HEK293 (cell line): Measurements from ENCODE around the gene SYNPO.

Experiments
- CTCF ChIA-PET: fragments of 350-600 bp; formaldehyde crosslinking; extraction: SDS; loops from one replicate; lab custom pipeline; 2021; ENCODE audit warnings: antibody characterized with exemption; lab: Yijun Ruan, JAX
- POLR2A ChIA-PET: fragments of 300-600 bp; formaldehyde crosslinking; extraction: SDS; loops from one replicate; lab custom pipeline; 2020; ENCODE audit warnings: antibody characterized with exemption, inconsistent platforms; lab: Yijun Ruan, JAX
- H3K27ac ChIP-seq: fragments of 200-500 bp; sonication (Bioruptor generic); 2 replicates; pipeline ENCODE4 v1.5.1; 2014; ENCODE audit warnings: low read depth, low read length, control low read depth, inconsistent platforms; ENCODE audit errors: extremely low read depth
- H3K36me3 ChIP-seq, 2 experiments: fragments of 200-500 bp in 1 of 2; sonication (Bioruptor generic) in 1 of 2; 1 replicate in 1 of 2; 2 replicates in 1 of 2; pipeline ENCODE4 v1.5.1; 2014 to 2017; ENCODE audit warnings: inconsistent platforms in 2 of 2, low read length in 2 of 2; ENCODE audit not compliant: control insufficient read depth in 2 of 2, insufficient read depth in 1 of 2
- H3K4me1 ChIP-seq: fragments of 200-500 bp; sonication (Bioruptor generic); 2 replicates; pipeline ENCODE4 v1.5.1; 2014; ENCODE audit warnings: mild to moderate bottlenecking, low read length, inconsistent platforms; ENCODE audit not compliant: control insufficient read depth, insufficient read depth
- H3K4me3 ChIP-seq: 2 replicates; pipeline ENCODE4 v1.5.1; 2011; ENCODE audit warnings: low read depth, mild to moderate bottlenecking, control low read depth, low read length, moderate library complexity
- H3K9me3 ChIP-seq: fragments of 200-500 bp; sonication (Bioruptor generic); 2 replicates; pipeline ENCODE4 v1.5.1; 2014; ENCODE audit warnings: low read depth, low read length, inconsistent platforms; ENCODE audit not compliant: control insufficient read depth, insufficient read depth
- GLIS1 ChIP-seq: fragments of 450-650 bp; formaldehyde crosslinking; IDR thresholded peaks from 2 replicates; pipeline ENCODE4 v1.5.1; 2016; ENCODE audit warnings: missing biosample characterization, missing genetic modification characterization
- GLIS2 ChIP-seq: fragments of 450-650 bp; formaldehyde crosslinking; IDR thresholded peaks from 2 replicates; pipeline ENCODE4 v1.5.1; 2016; ENCODE audit warnings: missing biosample characterization, missing genetic modification characterization
- HOXC10 ChIP-seq: sonication (generic); formaldehyde crosslinking; IDR thresholded peaks from 2 replicates; pipeline ENCODE4 v1.8.1; 2023; ENCODE audit warnings: mild to moderate bottlenecking, missing genetic modification reagents
- KLF10 ChIP-seq: fragments of 450-650 bp; IDR thresholded peaks from 2 replicates; pipeline ENCODE4 v1.5.1; 2018; ENCODE audit warnings: missing biosample characterization, mild to moderate bottlenecking, missing genetic modification characterization
- MZF1 ChIP-seq: fragments of 450-650 bp; formaldehyde crosslinking; IDR thresholded peaks from 2 replicates; pipeline ENCODE4 v1.5.1; 2017; ENCODE audit warnings: missing biosample characterization, missing genetic modification characterization, borderline replicate concordance
- ZBTB20 ChIP-seq: fragments of 450-650 bp; formaldehyde crosslinking; IDR thresholded peaks from 2 replicates; pipeline ENCODE4 v1.5.1; 2016; ENCODE audit warnings: missing biosample characterization, missing genetic modification characterization
- ZFHX2 ChIP-seq: fragments of 450-650 bp; formaldehyde crosslinking; conservative IDR thresholded peaks from 2 replicates; pipeline ENCODE4 v1.5.1; 2016; ENCODE audit warnings: missing biosample characterization, missing genetic modification characterization
- ZNF114 ChIP-seq: fragments of 450-650 bp; formaldehyde crosslinking; IDR thresholded peaks from 2 replicates; pipeline ENCODE4 v1.5.0; 2017; ENCODE audit warnings: missing biosample characterization, missing genetic modification characterization
- ZNF157 ChIP-seq: fragments of 450-650 bp; formaldehyde crosslinking; IDR thresholded peaks from 2 replicates; pipeline ENCODE4 v1.5.1; 2016; ENCODE audit warnings: missing biosample characterization, missing genetic modification characterization
- ZNF302 ChIP-seq: fragments of 450-650 bp; formaldehyde crosslinking; IDR thresholded peaks from 2 replicates; pipeline ENCODE4 v1.5.1; 2016; ENCODE audit warnings: missing biosample characterization, missing genetic modification characterization, low read depth
- ZNF324 ChIP-seq: fragments of 450-650 bp; formaldehyde crosslinking; IDR thresholded peaks from 2 replicates; pipeline ENCODE4 v1.5.1; 2016; ENCODE audit warnings: missing biosample characterization, missing genetic modification characterization
- ZNF37A ChIP-seq: fragments of 450-650 bp; IDR thresholded peaks from 2 replicates; pipeline ENCODE4 v1.5.1; 2018; ENCODE audit warnings: missing biosample characterization, missing genetic modification characterization
- ZNF521 ChIP-seq: fragments of 450-650 bp; formaldehyde crosslinking; IDR thresholded peaks from 2 replicates; pipeline ENCODE4 v1.5.1; 2017; ENCODE audit warnings: missing biosample characterization, mild to moderate bottlenecking, missing genetic modification characterization
- ZNF549 ChIP-seq: fragments of 450-650 bp; IDR thresholded peaks from 2 replicates; pipeline ENCODE4 v1.5.1; 2018; ENCODE audit warnings: missing biosample characterization, missing genetic modification characterization, mild to moderate bottlenecking, inconsistent platforms, moderate library complexity
- ZNF558 ChIP-seq: fragments of 450-650 bp; formaldehyde crosslinking; IDR thresholded peaks from 2 replicates; pipeline ENCODE4 v1.5.1; 2016; ENCODE audit warnings: missing biosample characterization, missing genetic modification characterization
- ZNF621 ChIP-seq: fragments of 450-650 bp; formaldehyde crosslinking; IDR thresholded peaks from 2 replicates; pipeline ENCODE4 v1.5.1; 2017; ENCODE audit warnings: missing biosample characterization, missing genetic modification characterization
- ZNF664 ChIP-seq: fragments of 450-650 bp; formaldehyde crosslinking; IDR thresholded peaks from 2 replicates; pipeline ENCODE4 v1.5.1; 2016; ENCODE audit warnings: missing biosample characterization, missing genetic modification characterization
- ZNF701 ChIP-seq: fragments of 450-650 bp; formaldehyde crosslinking; IDR thresholded peaks from 2 replicates; pipeline ENCODE4 v1.5.1; 2016; ENCODE audit warnings: missing biosample characterization, missing genetic modification characterization
- ZNF843 ChIP-seq: fragments of 450-650 bp; formaldehyde crosslinking; IDR thresholded peaks from 2 replicates; pipeline ENCODE4 v1.5.1; 2016; ENCODE audit warnings: missing biosample characterization, missing genetic modification characterization
- TF ChIP-seq, protein P1 (sequence below): fragments of 450-650 bp; IDR thresholded peaks from 2 replicates; pipeline ENCODE4 v1.5.1; 2018; ENCODE audit warnings: missing biosample characterization, mild to moderate bottlenecking, missing genetic modification characterization
- TF ChIP-seq, protein P2 (sequence below): fragments of 450-650 bp; formaldehyde crosslinking; IDR thresholded peaks from 2 replicates; pipeline ENCODE4 v1.5.1; 2016; ENCODE audit warnings: missing biosample characterization, missing genetic modification characterization, low read depth

SYNPO gene

DNA sequence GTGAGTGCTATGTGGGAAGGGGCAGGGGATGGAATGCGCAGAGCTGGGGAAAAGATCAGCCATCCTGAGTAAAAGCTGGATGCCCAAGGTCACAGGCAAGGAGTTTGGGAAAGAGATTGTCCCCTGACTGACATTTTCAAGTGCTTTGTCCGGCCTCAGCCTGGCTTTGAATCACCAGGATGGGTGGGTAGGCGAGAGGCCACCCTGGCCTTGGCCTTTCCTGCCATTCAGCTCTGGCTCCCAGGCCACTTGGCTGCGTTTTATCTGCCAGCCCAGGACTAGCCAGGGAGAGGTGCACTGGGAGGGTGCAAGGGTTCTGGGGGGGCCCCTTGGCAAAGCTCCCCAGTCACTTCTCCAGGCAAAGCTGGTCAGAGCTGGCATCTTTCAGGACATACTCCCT lies 37.4 kb upstream of the SYNPO start (continued):
- no peak for TF ChIP-seq ZNF114
- TF ChIP-seq ZNF558 (tag by site-specific recombination), result no peak
- TF ChIP-seq ZNF521 (tag by site-specific recombination), result no peak
- TF ChIP-seq KLF10 (tag by site-specific recombination), result no peak
- no peak for TF ChIP-seq ZNF621 (tag by site-specific recombination)
- TF ChIP-seq ZNF324, result no peak

DNA sequence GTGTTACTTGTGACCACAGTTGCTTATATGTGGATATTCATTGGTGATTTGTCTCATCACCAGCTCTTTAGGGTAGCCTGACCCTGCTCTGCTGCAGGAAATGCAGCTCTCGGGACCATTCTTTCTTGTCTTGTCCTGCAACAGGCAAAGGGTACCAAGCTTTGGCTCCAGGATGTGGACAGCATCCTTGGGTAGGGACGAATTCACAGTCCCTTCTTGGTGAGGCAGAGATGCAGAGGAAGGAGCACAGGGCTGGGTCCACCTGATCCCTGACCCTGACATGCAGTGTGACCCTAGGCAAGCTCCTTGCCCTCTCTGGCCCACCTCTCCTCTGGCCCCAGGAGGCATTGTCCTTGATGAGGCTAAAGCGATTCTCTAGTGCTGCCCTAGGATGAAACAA lies 37.0 kb upstream of the SYNPO start:
- no peak overlapping the region for H3K4me3 ChIP-seq
- no peaks in the 10 kb centered on the region for H3K36me3 ChIP-seq
- TF ChIP-seq MZF1 (tag by site-specific recombination) (no peak), ZNF302 (tag by site-specific recombination) (no peak), ZBTB20 (tag by site-specific recombination) (no peak), HOXC10 (CRISPR knock-in tag) (no peak), ZNF157 (tag by site-specific recombination) (no peak)
- TF ChIP-seq, protein P1, sequence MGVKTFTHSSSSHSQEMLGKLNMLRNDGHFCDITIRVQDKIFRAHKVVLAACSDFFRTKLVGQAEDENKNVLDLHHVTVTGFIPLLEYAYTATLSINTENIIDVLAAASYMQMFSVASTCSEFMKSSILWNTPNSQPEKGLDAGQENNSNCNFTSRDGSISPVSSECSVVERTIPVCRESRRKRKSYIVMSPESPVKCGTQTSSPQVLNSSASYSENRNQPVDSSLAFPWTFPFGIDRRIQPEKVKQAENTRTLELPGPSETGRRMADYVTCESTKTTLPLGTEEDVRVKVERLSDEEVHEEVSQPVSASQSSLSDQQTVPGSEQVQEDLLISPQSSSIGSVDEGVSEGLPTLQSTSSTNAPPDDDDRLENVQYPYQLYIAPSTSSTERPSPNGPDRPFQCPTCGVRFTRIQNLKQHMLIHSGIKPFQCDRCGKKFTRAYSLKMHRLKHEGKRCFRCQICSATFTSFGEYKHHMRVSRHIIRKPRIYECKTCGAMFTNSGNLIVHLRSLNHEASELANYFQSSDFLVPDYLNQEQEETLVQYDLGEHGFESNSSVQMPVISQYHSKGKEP, result no peak
- POLR2A ChIA-PET, result interaction anchor here (0.7 kb wide), 1 partner anchor 54 kb away, joined by 3 read pairs; no protein-coding TSS in a partner anchor
- CTCF ChIA-PET, result interaction anchor here (0.7 to 1.5 kb wide), 5 partner anchors 9 to 30 kb away, joined by 3 to 5 read pairs (median 3); no protein-coding TSS in a partner anchor
- no peak overlapping the region for H3K27ac ChIP-seq
- H3K9me3 ChIP-seq, result no peaks in the 10 kb centered on the region
- no peaks in the 10 kb centered on the region; the same call in 1 of the 2 replicates for H3K4me1 ChIP-seq

DNA sequence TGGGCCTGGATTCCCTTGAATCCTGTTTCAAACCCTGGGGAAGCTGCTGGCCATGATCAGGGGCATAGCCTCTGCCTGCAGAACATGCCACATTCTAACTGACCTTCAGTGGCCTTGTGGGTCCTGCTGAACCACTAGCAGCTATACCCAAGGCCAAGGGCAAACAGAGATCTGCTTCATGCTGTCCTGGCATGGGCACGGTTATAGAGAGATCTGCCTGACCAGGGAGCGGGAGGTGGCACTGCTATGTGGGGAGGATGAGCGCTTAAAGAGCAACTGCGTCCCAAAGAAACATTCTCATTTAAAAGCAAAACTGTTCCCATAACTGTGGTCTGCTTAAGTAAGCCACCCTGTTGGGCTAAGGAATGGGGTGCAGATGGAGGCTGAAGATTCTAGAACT lies 36.5 kb upstream of the SYNPO start:
- Histone ChIP-seq H3K4me3 (no peak overlapping the region), H3K27ac (no peak overlapping the region), H3K4me1 (no peaks in the 10 kb centered on the region; the same call in 1 of the 2 replicates), H3K9me3 (no peaks in the 10 kb centered on the region), H3K36me3 (no peaks in the 10 kb centered on the region)
- TF ChIP-seq ZNF701 (tag by site-specific recombination) (no peak), ZNF37A (tag by site-specific recombination) (no peak), ZFHX2 (no peak), ZNF843 (tag by site-specific recombination) (no peak), GLIS1 (tag by site-specific recombination) (no peak), ZNF549 (tag by site-specific recombination) (no peak), GLIS2 (tag by site-specific recombination) (no peak), ZNF664 (tag by site-specific recombination) (no peak)
- TF ChIP-seq, protein P2, sequence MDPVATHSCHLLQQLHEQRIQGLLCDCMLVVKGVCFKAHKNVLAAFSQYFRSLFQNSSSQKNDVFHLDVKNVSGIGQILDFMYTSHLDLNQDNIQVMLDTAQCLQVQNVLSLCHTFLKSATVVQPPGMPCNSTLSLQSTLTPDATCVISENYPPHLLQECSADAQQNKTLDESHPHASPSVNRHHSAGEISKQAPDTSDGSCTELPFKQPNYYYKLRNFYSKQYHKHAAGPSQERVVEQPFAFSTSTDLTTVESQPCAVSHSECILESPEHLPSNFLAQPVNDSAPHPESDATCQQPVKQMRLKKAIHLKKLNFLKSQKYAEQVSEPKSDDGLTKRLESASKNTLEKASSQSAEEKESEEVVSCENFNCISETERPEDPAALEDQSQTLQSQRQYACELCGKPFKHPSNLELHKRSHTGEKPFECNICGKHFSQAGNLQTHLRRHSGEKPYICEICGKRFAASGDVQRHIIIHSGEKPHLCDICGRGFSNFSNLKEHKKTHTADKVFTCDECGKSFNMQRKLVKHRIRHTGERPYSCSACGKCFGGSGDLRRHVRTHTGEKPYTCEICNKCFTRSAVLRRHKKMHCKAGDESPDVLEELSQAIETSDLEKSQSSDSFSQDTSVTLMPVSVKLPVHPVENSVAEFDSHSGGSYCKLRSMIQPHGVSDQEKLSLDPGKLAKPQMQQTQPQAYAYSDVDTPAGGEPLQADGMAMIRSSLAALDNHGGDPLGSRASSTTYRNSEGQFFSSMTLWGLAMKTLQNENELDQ (tag by site-specific recombination), result no peak
- POLR2A ChIA-PET, result interaction anchor here (0.7 kb wide), 1 partner anchor 53 kb away, joined by 3 read pairs; no protein-coding TSS in a partner anchor
- CTCF ChIA-PET, result interaction anchor here (0.7 to 1.8 kb wide), 4 partner anchors 8 to 31 kb away, joined by 3 to 5 read pairs (median 4); no protein-coding TSS in a partner anchor
